Measurements from ENCODE around the gene ACP3. TPM values are rescaled to one million over a fixed set of nuclear protein-coding genes. Genes with fewer than 3 reads are reported as not detected.
A peak's percentile ranks its signal among the peaks of the same experiment; 100 is the strongest.

Gene ACP3
- total RNA-seq, 1 experiment from 2014 or later, result not detected

- H3K27me3 Mint-ChIP-seq (ENCODE audit: insufficient read depth, unreplicated experiment), result no peaks in the 10 kb centered on the region
- BruUV-seq (replicated peaks), result no TSS peak
- ChIA-PET CTCF (interaction anchor here (0.5 to 18.2 kb wide), 10 partner anchors 16 to 296 kb away, joined by 3 to 343 read pairs (median 4); no protein-coding TSS in a partner anchor), POLR2A (interaction anchor here (1.0 kb wide), 1 partner anchor 71 kb away, joined by 3 read pairs; the partner anchor contains the start of gene DNAJC13)
- peak; percentile 65 for DNase-seq (ENCODE audit: unreplicated experiment)
- peaks cover 19% of the 10 kb centered on the region for H3K4me1 Mint-ChIP-seq (ENCODE audit: insufficient read depth, unreplicated experiment)
- H3K27ac Mint-ChIP-seq (ENCODE audit: low read depth, unreplicated experiment), result peak overlapping the region; percentile 80
- H3K36me3 Mint-ChIP-seq (ENCODE audit: insufficient read depth, unreplicated experiment), result no peaks in the 10 kb centered on the region
- intact Hi-C loops (cut with micrococcal nuclease), result no loop called here
- H3K4me3 Mint-ChIP-seq (ENCODE audit: unreplicated experiment), result no peak overlapping the region
- TF ChIP-seq CTCF (IDR thresholded peaks at IDR 0.05; ENCODE audit: unreplicated experiment), result no peak
- H3K9me3 Mint-ChIP-seq (ENCODE audit: unreplicated experiment), result no peaks in the 10 kb centered on the region
Measured at GRCh38 chr3:132346841-132347736, 29.9 kb downstream of the ACP3 start.

- POLR2A ChIA-PET, result interaction anchor here (0.6 kb wide), 1 partner anchor 70 kb away, joined by 3 read pairs; the partner anchor contains the start of gene DNAJC13
- Mint-ChIP-seq H3K9me3 (ENCODE audit: unreplicated experiment) (no peaks in the 10 kb centered on the region), H3K36me3 (ENCODE audit: insufficient read depth, unreplicated experiment) (no peaks in the 10 kb centered on the region), H3K4me1 (ENCODE audit: insufficient read depth, unreplicated experiment) (peaks cover 24% of the 10 kb centered on the region), H3K27ac (ENCODE audit: low read depth, unreplicated experiment) (no peak overlapping the region), H3K27me3 (ENCODE audit: insufficient read depth, unreplicated experiment) (no peaks in the 10 kb centered on the region), H3K4me3 (ENCODE audit: unreplicated experiment) (no peak overlapping the region)
- CTCF ChIA-PET, result interaction anchor here (0.5 to 18.2 kb wide), 9 partner anchors 11 to 295 kb away, joined by 3 to 343 read pairs (median 4); no protein-coding TSS in a partner anchor
- intact Hi-C loops (cut with micrococcal nuclease), result no loop called here
- TF ChIP-seq CTCF (IDR thresholded peaks at IDR 0.05; ENCODE audit: unreplicated experiment), result no peak
- BruUV-seq (replicated peaks), result no TSS peak
- no peak for DNase-seq (ENCODE audit: unreplicated experiment)
Measured at GRCh38 chr3:132347811-132348210, 30.6 kb downstream of the ACP3 start.

- no peak for DNase-seq (ENCODE audit: unreplicated experiment)
- POLR2A ChIA-PET, result no interaction called here
- Mint-ChIP-seq H3K4me3 (ENCODE audit: unreplicated experiment) (no peak overlapping the region), H3K27ac (ENCODE audit: low read depth, unreplicated experiment) (no peak overlapping the region), H3K36me3 (ENCODE audit: insufficient read depth, unreplicated experiment) (no peaks in the 10 kb centered on the region), H3K9me3 (ENCODE audit: unreplicated experiment) (no peaks in the 10 kb centered on the region), H3K27me3 (ENCODE audit: insufficient read depth, unreplicated experiment) (no peaks in the 10 kb centered on the region), H3K4me1 (ENCODE audit: insufficient read depth, unreplicated experiment) (peaks cover 25% of the 10 kb centered on the region)
- TF ChIP-seq CTCF (IDR thresholded peaks at IDR 0.05; ENCODE audit: unreplicated experiment), result no peak
- CTCF ChIA-PET, result interaction anchor here (0.6 to 18.2 kb wide), 11 partner anchors 10 to 1710 kb away, joined by 3 to 343 read pairs (median 5); no protein-coding TSS in a partner anchor
- BruUV-seq (replicated peaks), result no TSS peak
- intact Hi-C loops (cut with micrococcal nuclease), result no loop called here
Measured at GRCh38 chr3:132348531-132348930, 31.3 kb downstream of the ACP3 start.

- CTCF ChIA-PET, result interaction anchor here (0.5 to 18.2 kb wide), 14 partner anchors 7 to 1882 kb away, joined by 3 to 343 read pairs (median 4); partner anchors contain the start of gene DNAJC13
- no peak for TF ChIP-seq CTCF (IDR thresholded peaks at IDR 0.05; ENCODE audit: unreplicated experiment)
- no peak overlapping the region for H3K27ac Mint-ChIP-seq (ENCODE audit: low read depth, unreplicated experiment)
Measured at GRCh38 chr3:132350814-132351213, 33.6 kb downstream of the ACP3 start.

More at GRCh38 chr3:132350814-132351213, 33.6 kb downstream of the ACP3 start:
- H3K4me1 Mint-ChIP-seq (ENCODE audit: insufficient read depth, unreplicated experiment), result peaks cover 21% of the 10 kb centered on the region
- DNase-seq (ENCODE audit: unreplicated experiment), result no peak
- no peaks in the 10 kb centered on the region for H3K27me3 Mint-ChIP-seq (ENCODE audit: insufficient read depth, unreplicated experiment)
- no peaks in the 10 kb centered on the region for H3K36me3 Mint-ChIP-seq (ENCODE audit: insufficient read depth, unreplicated experiment)
- H3K4me3 Mint-ChIP-seq (ENCODE audit: unreplicated experiment), result no peak overlapping the region
- H3K9me3 Mint-ChIP-seq (ENCODE audit: unreplicated experiment), result no peaks in the 10 kb centered on the region
- intact Hi-C loops (cut with micrococcal nuclease), result loop anchor here (10.0 kb wide), 1 partner anchor 184 kb away; no protein-coding TSS in a partner anchor
- no TSS peak for BruUV-seq (replicated peaks)
- POLR2A ChIA-PET, result no interaction called here

Measured in MCF 10A (cell line).